ENCODE measurements around the gene MCC.
"Not testable (repeated sequence)": the region's sequence is repeated elsewhere in the genome, so short reads cannot be mapped to it uniquely, and the experiment has no call there.

MCC gene

DNA sequence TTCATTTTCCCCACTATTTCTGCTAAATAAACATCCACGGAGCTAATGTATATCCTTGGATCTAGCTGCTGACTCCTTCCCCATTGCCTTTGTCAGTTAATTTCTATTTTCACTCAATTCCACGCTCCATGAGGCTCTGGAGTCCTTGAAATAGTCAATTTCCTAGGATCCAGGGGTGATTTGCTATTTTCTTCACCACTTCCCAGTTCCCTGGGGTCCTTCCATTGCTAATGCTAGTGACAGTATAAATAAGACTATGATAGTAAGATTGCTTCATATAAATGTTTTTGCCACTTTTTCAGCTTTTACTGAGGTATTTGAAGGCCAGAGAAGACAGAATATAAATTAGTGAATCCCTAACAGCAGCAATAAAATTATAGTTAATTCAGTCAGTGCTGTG lies 66.6 kb downstream of the MCC start:
- H3K4me3 ChIP-seq (ENCODE audit: low read depth in 1 of 2, low read length in 2 of 2): no peak overlapping the region
- no peaks in the 10 kb centered on the region for H3K27me3 ChIP-seq (ENCODE audit: control insufficient read depth in 1 of 2, insufficient read depth in 2 of 2, low read length in 2 of 2)
- H3K9me3 ChIP-seq (ENCODE audit: low read length): no peaks in the 10 kb centered on the region
- no peaks in the 10 kb centered on the region for H3K4me1 ChIP-seq (ENCODE audit: insufficient read depth, low read length)
- H3K27ac ChIP-seq (ENCODE audit: low read depth, low read length): no peak overlapping the region
- no peaks in the 10 kb centered on the region for H3K36me3 ChIP-seq (ENCODE audit: insufficient read depth, low read length)
- no peak overlapping the region for H3K9ac ChIP-seq (ENCODE audit: low read length)

GRCh38 chr5:113405530-113405929 lies 82.7 kb downstream of the MCC start:
- no peaks in the 10 kb centered on the region for H3K9me3 ChIP-seq (ENCODE audit: low read length)
- no peaks in the 10 kb centered on the region for H3K36me3 ChIP-seq (ENCODE audit: insufficient read depth, low read length)
- no peaks in the 10 kb centered on the region for H3K27me3 ChIP-seq (ENCODE audit: control insufficient read depth in 1 of 2, insufficient read depth in 2 of 2, low read length in 2 of 2)
- H3K4me1 ChIP-seq (ENCODE audit: insufficient read depth, low read length): no peaks in the 10 kb centered on the region
- no peak overlapping the region for H3K27ac ChIP-seq (ENCODE audit: low read depth, low read length)
- no peak overlapping the region for H3K9ac ChIP-seq (ENCODE audit: low read length)
- H3K4me3 ChIP-seq (ENCODE audit: low read depth in 1 of 2, low read length in 2 of 2): no peak overlapping the region

DNA sequence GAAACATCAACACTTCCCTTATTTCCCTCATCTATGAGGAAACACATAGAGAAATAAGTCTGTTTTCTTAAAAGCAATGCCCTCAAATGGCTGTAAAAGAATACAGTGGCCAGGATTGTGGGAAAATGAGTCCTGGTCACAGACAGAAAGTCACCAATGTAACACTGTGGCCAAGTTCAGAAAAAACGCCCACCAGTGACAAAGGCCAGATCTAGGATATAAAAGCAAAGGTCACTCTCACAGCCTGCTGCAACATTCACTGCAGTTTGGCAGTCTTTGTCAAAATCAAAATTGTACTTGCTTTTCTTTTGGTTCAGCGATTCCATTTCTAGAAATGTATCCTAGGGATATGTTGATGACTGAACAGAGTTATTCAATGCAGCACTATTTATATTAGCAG lies 84.0 kb downstream of the MCC start:
- H3K9me3 ChIP-seq (ENCODE audit: low read length): no peaks in the 10 kb centered on the region
- H3K27me3 ChIP-seq (ENCODE audit: control insufficient read depth in 1 of 2, insufficient read depth in 2 of 2, low read length in 2 of 2): no peaks in the 10 kb centered on the region
- H3K4me1 ChIP-seq (ENCODE audit: insufficient read depth, low read length): no peaks in the 10 kb centered on the region
- no peak overlapping the region for H3K27ac ChIP-seq (ENCODE audit: low read depth, low read length)
- no peak overlapping the region for H3K9ac ChIP-seq (ENCODE audit: low read length)
- H3K4me3 ChIP-seq (ENCODE audit: low read depth in 1 of 2, low read length in 2 of 2): no peak overlapping the region
- no peaks in the 10 kb centered on the region for H3K36me3 ChIP-seq (ENCODE audit: insufficient read depth, low read length)

GRCh38 chr5:113397986-113398385 lies 90.3 kb downstream of the MCC start:
- H3K27ac ChIP-seq (ENCODE audit: low read depth, low read length); H3K4me3 ChIP-seq (ENCODE audit: low read depth in 1 of 2, low read length in 2 of 2); H3K27me3 ChIP-seq (ENCODE audit: control insufficient read depth in 1 of 2, insufficient read depth in 2 of 2, low read length in 2 of 2); H3K9ac ChIP-seq (ENCODE audit: low read length); H3K36me3 ChIP-seq (ENCODE audit: insufficient read depth, low read length); H3K9me3 ChIP-seq (ENCODE audit: low read length); H3K4me1 ChIP-seq (ENCODE audit: insufficient read depth, low read length): not testable (repeated sequence)

- H3K36me3 ChIP-seq (ENCODE audit: insufficient read depth, low read length): no peaks in the 10 kb centered on the region
- H3K4me1 ChIP-seq (ENCODE audit: insufficient read depth, low read length): no peaks in the 10 kb centered on the region
- no peak overlapping the region for H3K27ac ChIP-seq (ENCODE audit: low read depth, low read length)
- no peaks in the 10 kb centered on the region for H3K9me3 ChIP-seq (ENCODE audit: low read length)
- H3K27me3 ChIP-seq (ENCODE audit: control insufficient read depth in 1 of 2, insufficient read depth in 2 of 2, low read length in 2 of 2): no peaks in the 10 kb centered on the region
- H3K9ac ChIP-seq (ENCODE audit: low read length): no peak overlapping the region
- H3K4me3 ChIP-seq (ENCODE audit: low read depth in 1 of 2, low read length in 2 of 2): no peak overlapping the region
Measured at GRCh38 chr5:113397046-113397445, 91.2 kb downstream of the MCC start.

GRCh38 chr5:113394658-113395057 lies 93.6 kb downstream of the MCC start:
- no peaks in the 10 kb centered on the region for H3K36me3 ChIP-seq (ENCODE audit: insufficient read depth, low read length)

DNA sequence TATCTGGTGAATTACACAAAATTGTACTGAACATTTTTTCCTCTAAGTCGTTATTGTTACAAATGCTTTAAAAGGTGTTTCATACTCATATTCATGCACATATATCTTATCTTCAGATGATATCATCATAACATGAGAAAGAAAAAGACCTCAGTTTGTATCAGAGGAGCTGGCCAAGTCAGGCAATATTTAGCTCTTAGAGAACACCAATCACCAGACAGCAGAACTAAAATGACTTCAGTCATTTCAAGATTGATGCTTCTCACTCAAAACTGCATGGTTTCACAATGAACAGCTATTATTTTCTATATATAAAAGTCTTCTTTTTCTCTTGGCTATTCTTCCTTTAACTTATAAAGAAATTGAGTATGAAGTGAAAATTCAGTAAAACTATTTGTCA lies 98.0 kb downstream of the MCC start:
- H3K36me3 ChIP-seq (ENCODE audit: insufficient read depth, low read length): no peaks in the 10 kb centered on the region
- no peaks in the 10 kb centered on the region for H3K9me3 ChIP-seq (ENCODE audit: low read length)
- H3K9ac ChIP-seq (ENCODE audit: low read length): no peak overlapping the region
- no peaks in the 10 kb centered on the region for H3K27me3 ChIP-seq (ENCODE audit: control insufficient read depth in 1 of 2, insufficient read depth in 2 of 2, low read length in 2 of 2)
- no peak overlapping the region for H3K4me3 ChIP-seq (ENCODE audit: low read depth in 1 of 2, low read length in 2 of 2)
- H3K27ac ChIP-seq (ENCODE audit: low read depth, low read length): no peak overlapping the region
- no peaks in the 10 kb centered on the region for H3K4me1 ChIP-seq (ENCODE audit: insufficient read depth, low read length)

More at GRCh38 chr5:113394658-113395057, 93.6 kb downstream of the MCC start:
- Histone ChIP-seq H3K9me3 (ENCODE audit: low read length) (no peaks in the 10 kb centered on the region), H3K9ac (ENCODE audit: low read length) (no peak overlapping the region), H3K27me3 (ENCODE audit: control insufficient read depth in 1 of 2, insufficient read depth in 2 of 2, low read length in 2 of 2) (no peaks in the 10 kb centered on the region), H3K4me1 (ENCODE audit: insufficient read depth, low read length) (no peaks in the 10 kb centered on the region), H3K4me3 (ENCODE audit: low read depth in 1 of 2, low read length in 2 of 2) (no peak overlapping the region), H3K27ac (ENCODE audit: low read depth, low read length) (no peak overlapping the region)

- H3K27me3 ChIP-seq (ENCODE audit: control insufficient read depth in 1 of 2, insufficient read depth in 2 of 2, low read length in 2 of 2): no peaks in the 10 kb centered on the region
- no peaks in the 10 kb centered on the region for H3K36me3 ChIP-seq (ENCODE audit: insufficient read depth, low read length)
- no peak overlapping the region for H3K4me3 ChIP-seq (ENCODE audit: low read depth in 1 of 2, low read length in 2 of 2)
- no peaks in the 10 kb centered on the region for H3K4me1 ChIP-seq (ENCODE audit: insufficient read depth, low read length)
- no peaks in the 10 kb centered on the region for H3K9me3 ChIP-seq (ENCODE audit: low read length)
- H3K9ac ChIP-seq (ENCODE audit: low read length): no peak overlapping the region
- no peak overlapping the region for H3K27ac ChIP-seq (ENCODE audit: low read depth, low read length)
Measured at GRCh38 chr5:113389116-113389515, 99.1 kb downstream of the MCC start.

- H3K27ac ChIP-seq (ENCODE audit: low read depth, low read length): no peak overlapping the region
- no peaks in the 10 kb centered on the region for H3K4me1 ChIP-seq (ENCODE audit: insufficient read depth, low read length)
Measured at GRCh38 chr5:113387844-113388243, 100.4 kb downstream of the MCC start.

DNA sequence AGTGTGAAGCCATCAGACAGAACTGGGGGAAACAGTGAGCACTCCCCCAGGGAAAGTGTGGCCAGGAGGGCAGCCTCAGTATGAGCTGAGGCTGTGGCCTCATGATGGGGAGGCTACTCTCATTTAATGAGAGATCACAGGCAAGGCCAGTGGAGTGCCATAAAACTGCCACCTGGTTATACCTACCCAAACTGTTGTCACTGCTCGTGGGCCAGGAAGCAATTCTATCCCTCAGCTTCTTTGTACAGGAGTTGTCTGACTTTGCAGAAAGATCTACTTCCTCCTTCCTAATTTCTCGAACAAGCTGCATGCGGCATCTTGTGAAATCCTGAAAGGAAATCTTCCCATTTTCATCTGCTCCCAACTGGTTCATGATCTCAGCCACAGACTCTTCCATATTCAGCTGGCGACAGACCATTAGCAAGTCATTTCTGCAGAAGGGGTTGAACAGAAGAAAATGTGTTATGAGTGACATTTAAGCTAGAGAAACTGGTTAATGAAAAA lies 103.4 kb downstream of the MCC start:
- H3K27ac ChIP-seq (ENCODE audit: low read depth, low read length): no peak overlapping the region
- H3K9ac ChIP-seq (ENCODE audit: low read length): no peak overlapping the region
- H3K36me3 ChIP-seq (ENCODE audit: insufficient read depth, low read length): no peaks in the 10 kb centered on the region
- H3K4me1 ChIP-seq (ENCODE audit: insufficient read depth, low read length): no peaks in the 10 kb centered on the region
- no peaks in the 10 kb centered on the region for H3K27me3 ChIP-seq (ENCODE audit: control insufficient read depth in 1 of 2, insufficient read depth in 2 of 2, low read length in 2 of 2)
- H3K9me3 ChIP-seq (ENCODE audit: low read length): no peaks in the 10 kb centered on the region
- no peak overlapping the region for H3K4me3 ChIP-seq (ENCODE audit: low read depth in 1 of 2, low read length in 2 of 2)

More at GRCh38 chr5:113387844-113388243, 100.4 kb downstream of the MCC start:
- H3K9me3 ChIP-seq (ENCODE audit: low read length): no peaks in the 10 kb centered on the region
- H3K27me3 ChIP-seq (ENCODE audit: control insufficient read depth in 1 of 2, insufficient read depth in 2 of 2, low read length in 2 of 2): no peaks in the 10 kb centered on the region
- no peak overlapping the region for H3K4me3 ChIP-seq (ENCODE audit: low read depth in 1 of 2, low read length in 2 of 2)
- no peak overlapping the region for H3K9ac ChIP-seq (ENCODE audit: low read length)
- H3K36me3 ChIP-seq (ENCODE audit: insufficient read depth, low read length): no peaks in the 10 kb centered on the region

DNA sequence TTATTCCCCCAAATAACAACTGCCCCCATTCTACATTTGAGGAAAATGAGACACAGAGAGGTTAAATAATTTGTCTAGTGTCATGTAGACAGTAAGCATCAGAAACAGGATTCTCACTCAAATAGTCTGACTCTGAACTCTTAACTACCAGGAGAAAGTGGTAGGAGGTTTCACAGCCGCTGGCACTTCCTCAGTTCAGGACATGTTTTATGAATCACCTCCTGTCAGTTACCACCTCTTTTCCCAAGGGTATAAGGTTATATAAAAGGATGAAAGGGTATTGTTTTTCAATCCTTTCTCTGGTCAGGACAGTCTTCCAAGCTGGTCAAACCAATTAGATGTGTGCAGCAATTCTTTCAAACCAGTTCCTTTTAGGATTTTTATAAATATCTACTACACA lies 105.5 kb downstream of the MCC start:
- Histone ChIP-seq H3K9ac (ENCODE audit: low read length) (no peak overlapping the region), H3K4me3 (ENCODE audit: low read depth in 1 of 2, low read length in 2 of 2) (no peak overlapping the region), H3K27me3 (ENCODE audit: control insufficient read depth in 1 of 2, insufficient read depth in 2 of 2, low read length in 2 of 2) (no peaks in the 10 kb centered on the region), H3K36me3 (ENCODE audit: insufficient read depth, low read length) (no peaks in the 10 kb centered on the region), H3K4me1 (ENCODE audit: insufficient read depth, low read length) (no peaks in the 10 kb centered on the region), H3K27ac (ENCODE audit: low read depth, low read length) (no peak overlapping the region), H3K9me3 (ENCODE audit: low read length) (no peaks in the 10 kb centered on the region)

DNA sequence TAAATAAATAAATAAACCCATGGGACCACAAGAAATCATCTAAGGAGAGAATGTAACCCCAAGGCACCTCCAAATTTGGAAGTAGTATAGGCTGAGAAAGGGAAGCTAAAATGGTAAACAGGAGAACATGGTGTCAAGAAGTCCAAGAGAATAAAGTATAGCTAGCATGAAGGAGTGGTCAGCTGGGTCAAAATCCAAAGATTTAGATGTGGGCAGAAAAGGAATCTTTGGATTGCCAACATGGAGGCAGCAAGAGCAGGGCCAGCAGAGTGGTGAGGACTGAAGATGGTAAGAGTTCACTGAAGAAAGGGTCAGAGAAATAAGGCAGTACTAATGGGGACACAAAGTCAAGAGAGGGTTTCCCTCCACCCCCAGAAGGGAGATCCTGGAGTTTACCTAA lies 106.5 kb downstream of the MCC start:
- Histone ChIP-seq H3K27me3 (ENCODE audit: control insufficient read depth in 1 of 2, insufficient read depth in 2 of 2, low read length in 2 of 2) (no peaks in the 10 kb centered on the region), H3K4me3 (ENCODE audit: low read depth in 1 of 2, low read length in 2 of 2) (no peak overlapping the region), H3K27ac (ENCODE audit: low read depth, low read length) (no peak overlapping the region)

More for the DNA sequence above, 106.5 kb downstream of the MCC start:
- Histone ChIP-seq H3K36me3 (ENCODE audit: insufficient read depth, low read length) (no peaks in the 10 kb centered on the region), H3K4me1 (ENCODE audit: insufficient read depth, low read length) (no peaks in the 10 kb centered on the region), H3K9me3 (ENCODE audit: low read length) (no peaks in the 10 kb centered on the region), H3K9ac (ENCODE audit: low read length) (no peak overlapping the region)

Measured in muscle layer of colon (tissue), 2 donors.